Fibroblast of skin of scalp (primary cell): ENCODE measurements around the gene SUGP1. TPM values are rescaled to one million over a fixed set of nuclear protein-coding genes. Genes with fewer than 3 reads are reported as not detected.
"Not testable (repeated sequence)": the region's sequence is repeated elsewhere in the genome, so short reads cannot be mapped to it uniquely, and the experiment has no call there.

ENCODE experiments used
- DNase-seq: peaks from one replicate; pipeline ENCODE4 v3.0.0-alpha.2; 2013
- polyA plus RNA-seq, 2 experiments: library from polyadenylated mRNA; unstranded; fragments of 120-200 nt; gene quantifications; one replicate each; pipeline ENCODE4 v1.2.1, GENCODE V29; 2013; ENCODE audit not compliant: insufficient read length in 2 of 2

Gene SUGP1
- 37.1 TPM for polyA plus RNA-seq (2013, experiment 1 of 2; ENCODE audit: insufficient read length)
- 33.7 TPM for polyA plus RNA-seq (2013, experiment 2 of 2; ENCODE audit: insufficient read length)

DNA sequence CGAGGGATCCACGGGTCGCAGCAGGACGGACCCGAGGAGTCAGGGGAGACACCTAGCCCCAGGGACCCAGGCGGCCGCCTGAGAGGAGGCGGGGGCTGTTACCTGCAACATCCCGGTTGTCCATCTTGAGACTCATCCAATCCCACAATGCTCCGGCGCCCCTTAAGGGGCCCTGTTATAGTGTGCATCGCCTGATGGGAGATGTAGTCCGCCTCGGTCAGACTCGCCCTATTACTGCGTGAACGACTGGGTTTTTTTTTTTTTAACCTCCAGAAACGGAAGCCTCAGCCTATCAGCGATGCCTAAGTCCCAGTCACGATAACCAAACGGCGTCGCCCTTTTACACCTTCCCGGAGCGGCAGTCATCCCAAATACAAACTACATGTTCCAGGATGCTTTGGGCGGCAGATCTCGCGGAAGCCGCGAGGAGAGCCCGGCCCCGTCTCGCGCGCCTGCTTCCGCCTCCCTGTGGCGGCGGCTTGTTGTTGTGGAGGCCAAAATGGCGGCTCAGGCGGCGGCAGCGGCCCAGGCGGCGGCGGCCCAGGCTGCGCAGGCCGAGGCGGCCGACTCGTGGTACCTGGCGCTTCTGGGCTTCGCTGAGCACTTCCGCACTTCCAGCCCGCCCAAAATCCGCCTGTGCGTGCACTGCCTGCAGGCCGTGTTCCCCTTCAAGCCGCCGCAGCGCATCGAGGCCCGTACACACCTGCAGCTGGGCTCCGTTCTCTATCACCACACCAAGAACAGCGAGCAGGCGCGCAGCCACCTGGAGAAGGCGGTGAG lies at the start of gene SUGP1, which contains the start of gene MAU2:
TSS of gene SUGP1 (minus strand) at position 149 of the 780 bp plus-strand sequence. CDS start at position 136, 13 bp downstream.
TSS of gene MAU2 (plus strand) at position 469 of the 780 bp plus-strand sequence. CDS start at position 500, 31 bp downstream.
- DNase-seq, result peak; percentile 90

DNA sequence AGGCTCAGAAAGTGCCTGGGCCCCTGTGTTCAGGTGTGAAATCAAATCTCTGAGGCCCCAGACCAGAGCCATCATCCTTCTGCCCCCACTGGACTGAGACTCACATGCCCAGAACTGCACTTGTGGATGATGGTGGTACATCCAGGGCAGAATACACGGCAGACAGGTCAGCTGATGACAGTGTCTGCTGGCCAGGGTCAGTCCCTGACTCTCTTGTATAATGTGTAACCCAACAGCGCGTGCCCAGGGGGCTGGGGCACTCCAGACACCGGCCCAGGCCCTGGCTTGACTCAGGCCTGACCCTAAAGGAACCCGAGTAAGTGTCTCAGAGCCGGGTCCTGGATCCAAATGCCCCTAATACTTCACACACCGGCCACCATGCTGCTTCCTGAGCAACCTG lies 47.8 kb upstream of the SUGP1 start:
- no peak for DNase-seq

DNA sequence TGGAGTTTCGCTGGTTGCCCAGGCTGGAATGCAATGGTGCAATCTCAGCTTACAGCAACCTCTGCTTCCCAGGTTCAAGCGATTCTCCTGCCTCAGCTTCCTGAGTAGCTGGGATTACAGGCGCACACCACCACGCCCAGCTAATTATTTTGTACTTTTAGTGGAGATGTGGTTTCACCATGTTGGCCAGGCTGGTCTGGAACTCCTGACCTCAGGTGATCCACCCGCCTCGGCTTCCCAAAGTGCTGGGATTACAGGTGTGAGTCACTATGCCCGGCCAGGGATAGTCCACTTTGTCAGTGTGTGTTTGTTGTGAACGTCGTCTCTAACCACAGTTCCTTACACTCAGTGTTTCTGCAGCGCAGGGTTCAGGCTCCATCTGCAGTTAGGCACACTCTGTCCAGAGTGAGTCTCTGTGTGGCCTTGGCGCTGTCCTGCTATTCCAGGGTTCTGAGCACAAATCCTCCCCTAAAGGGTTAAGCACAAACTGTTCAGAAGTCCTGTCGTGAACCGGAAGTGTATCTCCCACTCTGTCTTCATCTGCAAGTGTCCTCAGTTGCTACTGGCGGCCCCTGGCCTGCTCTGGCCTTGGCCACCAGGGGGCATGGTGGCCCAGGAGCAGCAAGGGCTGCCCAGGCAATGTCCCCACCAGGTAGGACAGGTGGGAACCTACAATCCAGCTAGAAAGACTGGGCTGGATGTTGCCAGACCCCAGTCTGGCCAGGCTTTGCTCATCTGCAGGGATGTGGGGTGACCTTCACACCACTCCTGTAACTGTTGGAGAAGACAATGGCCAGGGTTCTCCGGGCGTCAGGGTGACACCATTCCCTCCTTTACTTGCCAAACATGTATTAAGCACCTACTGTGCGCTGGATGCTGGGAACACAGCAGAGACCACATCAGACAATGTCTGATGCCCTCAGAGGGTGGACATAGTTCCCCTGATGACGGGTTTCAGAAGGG lies 46.4 kb upstream of the SUGP1 start:
- DNase-seq, result peak; percentile 74

DNA sequence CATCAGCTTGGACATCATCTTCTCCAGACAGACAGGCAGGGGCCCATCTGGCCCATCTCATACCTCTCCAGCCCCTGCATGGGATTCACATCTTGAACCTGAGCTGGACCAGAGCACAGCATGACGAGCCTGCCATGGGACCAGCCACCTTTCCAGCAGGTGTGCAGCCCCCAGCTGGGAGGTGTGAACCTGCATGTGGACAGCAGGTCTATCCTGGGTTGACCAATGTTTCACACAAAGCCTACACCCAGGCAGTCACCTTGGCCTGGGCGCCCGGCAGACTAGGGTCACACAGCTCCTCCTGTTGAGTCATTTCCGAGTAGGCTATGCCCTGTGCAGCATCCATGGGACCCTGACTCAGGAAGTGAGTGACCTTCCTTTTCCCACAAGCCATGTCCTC lies 41.8 kb upstream of the SUGP1 start:
- DNase-seq, result no peak

GRCh38 chr19:19361075-19361594 lies 40.8 kb upstream of the SUGP1 start:
- DNase-seq, result peak; percentile 89

DNA sequence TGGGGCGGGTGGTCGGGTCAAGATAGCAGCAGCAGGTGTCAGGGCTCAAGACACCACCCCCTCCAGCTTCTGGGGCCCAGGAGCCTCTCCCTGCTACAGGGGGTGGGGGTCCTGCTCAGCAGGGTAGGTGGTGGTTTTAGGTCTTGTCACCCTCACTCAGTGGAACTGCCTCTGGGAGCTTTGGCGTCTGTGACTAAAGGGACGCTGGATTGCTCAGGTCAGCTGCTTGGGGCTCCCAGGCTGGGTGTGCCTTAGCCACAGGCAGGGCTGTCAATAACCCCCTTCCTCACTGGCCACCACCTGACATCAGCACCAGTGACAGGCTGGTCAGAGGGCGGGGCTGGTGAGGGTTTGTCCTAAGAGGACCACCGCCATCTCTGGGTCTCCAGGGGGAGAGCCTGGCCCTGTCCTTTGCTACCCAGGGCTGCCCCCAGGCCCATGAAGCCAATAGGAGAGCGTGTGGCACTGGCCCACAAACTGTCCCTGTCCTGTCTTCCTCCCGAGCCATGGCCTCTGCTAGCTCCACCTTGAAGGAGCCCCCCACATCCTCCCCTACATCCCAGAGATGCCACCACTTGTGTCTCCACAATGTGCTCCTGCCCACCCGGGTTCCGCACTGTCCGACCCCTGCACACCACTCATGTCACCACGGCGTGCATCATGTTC lies 36.7 kb upstream of the SUGP1 start:
- DNase-seq, result no peak

GRCh38 chr19:19356500-19356899 lies 36.2 kb upstream of the SUGP1 start:
- no peak for DNase-seq

GRCh38 chr19:19355606-19356139 lies 35.4 kb upstream of the SUGP1 start:
- DNase-seq, result no peak

GRCh38 chr19:19354932-19355331 lies 34.6 kb upstream of the SUGP1 start:
- DNase-seq, result no peak

- DNase-seq, result no peak
Observed at GRCh38 chr19:19354007-19354406, 33.7 kb upstream of the SUGP1 start.

DNA sequence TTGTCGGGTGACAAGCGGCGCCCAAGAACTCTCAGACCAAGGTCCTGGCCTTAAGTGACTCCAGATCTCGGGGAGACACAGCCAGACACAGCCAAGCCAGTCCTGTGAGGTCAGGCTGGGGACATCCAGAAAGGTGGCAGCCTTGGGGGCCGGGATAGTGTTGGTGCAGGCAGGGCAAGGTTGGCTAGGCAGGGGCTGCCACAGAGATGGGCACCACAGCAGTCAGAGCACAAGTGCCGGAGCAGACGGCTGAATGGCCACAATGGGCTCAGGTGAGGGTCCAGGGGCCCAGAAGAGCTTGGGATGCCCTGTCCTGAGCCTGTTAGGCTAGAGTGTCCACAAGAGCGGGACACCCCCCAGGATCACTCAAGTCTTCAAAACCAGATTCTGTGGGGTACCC lies 32.5 kb upstream of the SUGP1 start:
- no peak for DNase-seq

DNA sequence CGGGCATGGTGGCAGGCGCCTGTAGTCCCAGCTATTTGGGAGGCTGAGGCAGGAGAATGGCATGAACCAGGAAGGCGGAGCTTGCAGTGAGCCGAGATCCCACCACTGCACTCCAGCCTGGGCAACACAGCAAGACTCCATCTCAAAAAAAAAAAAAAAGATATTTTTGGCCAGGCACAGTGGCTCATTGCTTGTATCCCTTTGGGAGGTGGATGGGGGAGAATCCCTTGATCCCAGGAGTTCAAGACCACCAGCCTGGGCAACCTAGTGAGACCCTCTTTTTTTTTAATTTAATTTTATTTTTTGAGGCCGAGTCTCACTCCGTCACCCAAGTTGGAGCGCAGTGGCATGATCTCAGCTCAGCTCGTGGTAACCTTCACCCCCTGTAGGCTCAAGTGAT lies 30.4 kb upstream of the SUGP1 start:
- not testable (repeated sequence) for DNase-seq

DNA sequence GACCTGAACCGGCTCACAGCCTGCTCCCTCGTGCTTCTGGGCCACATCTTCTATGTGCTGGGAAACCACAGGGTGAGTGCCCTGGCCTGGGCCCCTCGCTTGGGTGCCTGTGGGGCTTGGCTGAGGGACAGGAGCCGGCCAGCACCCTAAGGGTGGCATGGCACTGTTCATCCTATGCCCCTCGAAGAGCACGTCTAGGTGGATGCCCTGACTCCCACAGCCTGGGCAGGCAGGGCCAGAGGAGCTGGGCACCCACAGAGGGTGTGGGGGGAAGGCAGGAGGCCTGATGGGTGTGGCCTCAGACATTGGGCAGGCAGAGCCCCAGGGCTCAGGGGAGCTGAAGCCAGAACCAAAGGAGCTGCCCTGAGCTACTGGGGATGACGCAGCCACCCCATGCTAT lies 29.1 kb upstream of the SUGP1 start:
- no peak for DNase-seq

- DNase-seq, result no peak
Observed at GRCh38 chr19:19348266-19348665, 28.0 kb upstream of the SUGP1 start.

DNA sequence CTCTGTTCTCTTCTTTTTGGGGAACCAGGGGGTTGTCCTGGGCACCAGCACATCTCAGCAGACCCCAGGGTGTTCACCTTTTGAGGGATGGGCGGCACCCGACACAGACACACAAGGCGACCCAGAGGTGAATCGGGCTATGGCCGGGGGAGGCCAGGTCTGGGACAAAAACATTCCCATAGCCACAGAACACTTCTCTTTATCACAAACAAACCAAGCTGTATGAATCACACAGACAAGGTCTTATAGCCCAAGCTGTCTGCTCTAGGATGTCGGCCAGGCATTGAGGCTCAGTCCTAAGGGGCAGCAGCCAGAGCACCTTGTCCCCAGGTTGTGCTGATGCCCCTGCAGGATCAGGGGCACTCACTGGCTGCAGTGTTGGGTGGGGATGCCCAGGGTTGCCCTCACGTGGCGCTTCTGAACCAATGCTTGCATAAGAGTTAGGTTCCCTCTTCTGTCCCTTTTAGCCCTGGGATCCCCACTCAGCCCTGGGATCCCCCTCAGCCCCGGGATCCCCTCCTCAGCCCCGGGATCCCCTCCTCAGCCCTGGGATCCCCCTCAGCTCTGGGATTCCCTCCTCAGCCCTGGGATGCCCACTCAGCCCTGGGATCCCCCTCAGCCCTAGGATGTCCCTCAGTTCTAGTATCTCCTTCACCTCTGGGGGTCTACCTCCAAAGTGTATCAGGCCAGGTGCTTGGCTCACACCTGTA lies 27.2 kb upstream of the SUGP1 start:
- no peak for DNase-seq

DNA sequence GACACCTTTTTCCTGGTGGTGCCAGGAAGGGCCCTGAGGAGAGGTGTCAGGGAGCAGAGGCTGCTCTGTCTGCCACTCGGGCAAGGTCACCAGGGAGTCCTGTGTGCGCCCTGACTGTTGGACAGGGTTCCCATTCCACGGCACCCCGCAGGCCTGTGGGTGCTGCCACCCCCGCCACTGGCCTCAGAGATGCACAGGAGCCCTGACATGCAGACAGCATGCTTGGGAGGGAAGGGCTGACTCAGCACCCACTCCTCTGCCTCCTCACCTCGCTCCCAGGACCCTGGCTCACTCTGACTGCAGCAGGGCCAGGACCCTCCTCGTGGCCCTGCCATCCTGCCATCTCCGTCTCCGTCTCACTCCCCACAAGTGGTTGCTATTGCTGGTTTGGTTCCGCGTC lies 25.7 kb upstream of the SUGP1 start:
- no peak for DNase-seq

- no peak for DNase-seq
Observed at GRCh38 chr19:19345232-19345631, 24.9 kb upstream of the SUGP1 start.

DNA sequence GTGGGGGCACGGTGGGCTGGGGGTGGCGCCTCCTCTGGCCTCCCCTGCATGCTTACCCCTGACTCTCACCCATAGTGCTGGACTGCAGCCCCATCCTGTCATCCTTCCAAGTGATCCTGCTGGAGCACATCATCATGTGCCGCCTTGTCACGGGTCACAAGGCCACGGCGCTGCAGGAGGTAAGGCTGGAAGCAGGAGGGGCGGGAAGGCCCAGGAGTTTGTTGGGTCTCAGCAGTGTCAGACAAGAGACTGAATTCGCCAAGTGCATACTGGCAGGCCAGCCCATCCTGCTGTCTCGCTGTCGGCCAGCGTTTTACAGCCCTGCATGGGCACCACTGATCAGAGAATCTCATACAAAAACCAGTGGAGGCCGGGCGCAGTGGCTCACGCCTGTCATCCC lies 23.5 kb upstream of the SUGP1 start:
- no peak for DNase-seq

DNA sequence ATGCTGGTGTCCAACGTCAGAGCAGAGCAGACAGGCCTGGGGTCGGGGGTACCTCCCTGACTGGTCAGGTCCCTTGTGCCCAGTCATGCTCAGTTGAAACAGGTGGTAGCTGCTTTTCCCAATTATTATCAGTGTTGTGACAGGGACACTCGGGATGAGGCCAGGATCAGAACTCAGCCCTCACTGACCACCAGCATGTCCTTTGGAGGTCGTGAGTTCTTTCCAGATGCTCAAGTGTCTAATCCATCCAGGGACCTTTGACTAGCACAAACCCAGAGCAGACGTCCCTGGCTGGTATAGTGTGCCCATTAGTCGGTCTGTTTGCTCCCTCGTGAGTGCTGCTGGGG lies 22.7 kb upstream of the SUGP1 start:
- no peak for DNase-seq

DNA sequence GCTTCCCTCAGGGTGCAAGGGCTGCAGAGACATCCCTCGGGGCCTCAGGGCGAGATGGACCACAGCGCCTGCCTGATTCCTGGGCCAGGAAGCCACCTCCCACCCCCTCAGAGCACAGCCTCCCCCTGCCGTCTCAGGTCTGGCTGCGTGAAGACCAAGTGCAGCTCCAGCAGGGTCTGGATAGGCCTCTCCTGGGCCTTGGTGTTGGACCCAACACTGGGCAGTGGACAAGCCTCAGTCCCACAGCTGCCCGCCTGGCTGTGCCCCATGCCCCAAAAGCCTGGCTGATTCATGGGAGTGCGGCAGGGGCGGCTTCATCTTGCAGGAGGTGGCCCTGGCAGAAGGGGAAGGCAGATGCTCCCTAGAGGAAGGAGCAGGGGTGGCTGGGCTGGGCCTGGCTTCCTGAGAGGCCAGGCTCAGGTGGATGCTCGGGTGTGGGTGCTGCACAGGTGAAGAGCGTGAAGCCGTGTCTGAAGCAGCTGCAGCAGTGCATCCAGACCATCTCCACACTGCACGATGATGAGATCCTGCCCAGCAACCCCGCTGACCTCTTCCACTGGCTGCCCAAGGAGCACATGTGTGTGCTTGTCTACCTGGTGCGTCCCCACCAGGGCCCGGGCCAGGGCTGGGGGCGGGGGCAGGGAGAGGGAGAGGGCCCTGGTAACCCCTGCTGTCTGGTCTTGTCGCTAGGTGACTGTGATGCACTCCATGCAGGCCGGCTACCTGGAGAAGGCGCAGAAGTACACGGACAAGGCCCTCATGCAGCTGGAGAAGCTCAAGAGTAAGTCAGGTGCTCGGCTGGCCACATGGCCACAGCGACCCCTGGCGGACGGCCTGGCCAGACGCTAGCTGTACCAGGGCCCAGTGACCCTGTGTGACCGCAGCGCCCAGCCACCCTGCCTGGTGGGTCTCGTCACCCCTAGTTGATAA lies 22.0 kb upstream of the SUGP1 start:
- DNase-seq, result peak; percentile 46
